CD14-positive monocyte (primary cell): ENCODE results near the gene MYO16. TPM values are rescaled to one million over a fixed set of nuclear protein-coding genes. Genes with fewer than 3 reads are reported as not detected.

Source experiments
- DNase-seq, 3 donors: peaks; one replicate each; pipeline ENCODE4 v3.0.0-alpha.2; 2011 to 2022
- H2AFZ ChIP-seq: 2 replicates; pipeline ENCODE4 v1.6.0; 2012; ENCODE audit warnings: mild to moderate bottlenecking, low read depth, low read length, inconsistent platforms; ENCODE audit not compliant: insufficient read depth, poor library complexity, severe bottlenecking
- H3K27ac ChIP-seq, 2 donors: 1 replicate in 1 of 2; 2 replicates in 1 of 2; pipeline ENCODE4 v1.5.1; 2012 to 2013; ENCODE audit warnings: low read length in 2 of 2, control low read depth in 1 of 2, inconsistent platforms in 1 of 2, low read depth in 1 of 2, mild to moderate bottlenecking in 1 of 2
- H3K27me3 ChIP-seq, 2 donors: one replicate each; pipeline versions ENCODE4 v1.6.0 to v1.6.1; 2011 to 2013; ENCODE audit warnings: low read length in 2 of 2; ENCODE audit not compliant: control insufficient read depth in 2 of 2, insufficient read depth in 2 of 2
- H3K36me3 ChIP-seq, 2 donors: replicated peaks in 1 of 2; 1 replicate in 1 of 2; 2 replicates in 1 of 2; pipeline versions ENCODE4 v1.5.1 to v1.6.1; 2012 to 2013; ENCODE audit warnings: low read length in 2 of 2, control low read depth in 1 of 2, inconsistent platforms in 1 of 2, mild to moderate bottlenecking in 1 of 2; ENCODE audit not compliant: insufficient read depth in 2 of 2, control insufficient read depth in 1 of 2
- H3K4me1 ChIP-seq, 2 donors: 1 replicate in 1 of 2; 2 replicates in 1 of 2; pipeline versions ENCODE4 v1.5.1 to v1.6.1; 2012 to 2013; ENCODE audit warnings: low read length in 2 of 2, control low read depth in 1 of 2, inconsistent platforms in 1 of 2, mild to moderate bottlenecking in 1 of 2, moderate library complexity in 1 of 2; ENCODE audit not compliant: insufficient read depth in 2 of 2, control insufficient read depth in 1 of 2
- H3K4me2 ChIP-seq: replicated peaks from 2 replicates; pipeline ENCODE3; 2012; ENCODE audit warnings: low read length, moderate library complexity, mild to moderate bottlenecking; ENCODE audit not compliant: poor library complexity, severe bottlenecking; ENCODE audit errors: extremely low read depth
- H3K4me3 ChIP-seq, 3 experiments: fragments of 200-600 bp in 1 of 3; sonication (generic) in 1 of 3; replicated peaks in 1 of 3; 1 replicate in 2 of 3; 2 replicates in 1 of 3; pipeline ENCODE4 v1.5.1; 2011 to 2013; ENCODE audit warnings: low read length in 3 of 3, mild to moderate bottlenecking in 3 of 3, control low read depth in 2 of 3, low read depth in 2 of 3, inconsistent platforms in 1 of 3, moderate library complexity in 1 of 3
- H3K79me2 ChIP-seq: 2 replicates; pipeline ENCODE4 v1.6.0; 2012; ENCODE audit warnings: mild to moderate bottlenecking, control low read depth, inconsistent platforms, low read length, moderate library complexity; ENCODE audit not compliant: insufficient read depth
- H3K9ac ChIP-seq: 2 replicates; pipeline ENCODE4 v1.6.0; 2017; ENCODE audit warnings: low read length, mild to moderate bottlenecking; ENCODE audit not compliant: insufficient read depth, poor library complexity, severe bottlenecking
- H3K9me3 ChIP-seq, 2 donors: replicated peaks in 1 of 2; 1 replicate in 1 of 2; 2 replicates in 1 of 2; pipeline versions ENCODE4 v1.5.1 to v1.6.1; 2012 to 2013; ENCODE audit warnings: low read length in 2 of 2, control low read depth in 1 of 2; ENCODE audit not compliant: control insufficient read depth in 1 of 2, insufficient read depth in 1 of 2
- H4K20me1 ChIP-seq: 2 replicates; pipeline ENCODE4 v1.6.0; 2012; ENCODE audit warnings: mild to moderate bottlenecking, low read length, control low read depth, moderate library complexity; ENCODE audit not compliant: insufficient read depth
- H3K27ac Mint-ChIP-seq, 7 donors: one replicate each; pipeline ENCODE4 v1.8.0; 2020; ENCODE audit warnings: mild to moderate bottlenecking in 7 of 7, mixed read lengths in 7 of 7, moderate library complexity in 6 of 7, inconsistent platforms in 2 of 7
- H3K27me3 Mint-ChIP-seq, 3 donors: one replicate each; pipeline ENCODE4 v1.8.0; 2021 to 2022; ENCODE audit warnings: low read depth in 3 of 3, mild to moderate bottlenecking in 3 of 3, mixed read lengths in 3 of 3, moderate library complexity in 3 of 3, inconsistent platforms in 1 of 3
- H3K36me3 Mint-ChIP-seq, 2 donors: one replicate each; pipeline ENCODE4 v1.8.0; 2020; ENCODE audit warnings: mixed read lengths in 2 of 2, inconsistent platforms in 1 of 2, mild to moderate bottlenecking in 1 of 2
- H3K4me1 Mint-ChIP-seq: one replicate; pipeline ENCODE4 v1.8.0; 2020; ENCODE audit warnings: mild to moderate bottlenecking, mixed read lengths
- H3K4me3 Mint-ChIP-seq, 2 donors: one replicate each; pipeline ENCODE4 v1.8.0; 2020; ENCODE audit warnings: mild to moderate bottlenecking in 2 of 2, mixed read lengths in 2 of 2, moderate library complexity in 1 of 2
- H3K9me3 Mint-ChIP-seq, 7 donors: one replicate each; pipeline ENCODE4 v1.8.0; 2020 to 2022; ENCODE audit warnings: mixed read lengths in 7 of 7, mild to moderate bottlenecking in 6 of 7, moderate library complexity in 6 of 7, inconsistent platforms in 2 of 7
- CTCF ChIP-seq: fragments of 200-600 bp; IDR thresholded peaks from one replicate; pipeline ENCODE4 v1.8.0; 2022; ENCODE audit warnings: antibody characterized with exemption, mild to moderate bottlenecking
- WGBS: methylation state at CpG from one replicate; pipeline ENCODE4 v1.1.5; 2013; ENCODE audit warnings: missing lambda C conversion rate; ENCODE audit not compliant: insufficient coverage; 5-methylcytosine and 5-hydroxymethylcytosine counted together
- intact Hi-C, 2 donors: fragments of 100-400 bp; cut with micrococcal nuclease; formaldehyde crosslinking; loops; one replicate each; pipeline versions ENCODE4 v1.15.0 to v1.15.1; 2023
- polyA plus RNA-seq, 3 donors: library from polyadenylated mRNA; depleted of rRNA in 1 of 3; unstranded in 2 of 3; stranded (reverse) in 1 of 3; fragments of 300-500 nt in 2 of 3; fragments of >200 nt in 1 of 3; fragmentation: Illumina TruSeq in 2 of 3; gene quantifications; 1 replicate in 2 of 3; 2 replicates in 1 of 3; pipeline ENCODE4 v1.2.3, GENCODE V29; 2012 to 2021

The MYO16 gene
- polyA plus RNA-seq, 3 donors = not detected

- 67% methylated on average over 4 of the region's 8 CpGs for WGBS
- Mint-ChIP-seq H3K4me1 (peaks cover 7% of the 10 kb centered on the region), H3K27ac (no peak overlapping the region), H3K4me3 (no peak overlapping the region), H3K36me3 (no peaks in the 10 kb centered on the region), H3K27me3 (peaks cover 10 to 14% (median 13%) of the 10 kb centered on the region in 3 donors), H3K9me3 (no peaks in the 10 kb centered on the region)
- H4K20me1 ChIP-seq = no peaks in the 10 kb centered on the region
- no peaks in the 10 kb centered on the region for H3K36me3 ChIP-seq
- intact Hi-C loops = loop anchor here in 1 of 2 donors (10.0 kb wide), 1 partner anchor 961 kb away; no protein-coding TSS in a partner anchor
- H3K79me2 ChIP-seq = no peaks in the 10 kb centered on the region
- H3K4me3 ChIP-seq = no peak overlapping the region
- no peaks in the 10 kb centered on the region for H3K27me3 ChIP-seq
- H3K9ac ChIP-seq = no peak overlapping the region
- H3K27ac ChIP-seq = no peak overlapping the region
- no peaks in the 10 kb centered on the region for H3K9me3 ChIP-seq
- TF ChIP-seq CTCF = no peak
- no peak overlapping the region for H3K4me2 ChIP-seq
- peak overlapping the region; percentile 26 for H2AFZ ChIP-seq
- no peak for DNase-seq
- H3K4me1 ChIP-seq = no peaks in the 10 kb centered on the region
These were observed 524.7 kb downstream of the MYO16 start for GRCh38 chr13:109154146-109154545.

- no peaks in the 10 kb centered on the region for H3K79me2 ChIP-seq
These were observed 525.1 kb downstream of the MYO16 start for GRCh38 chr13:109154546-109154945.

More at GRCh38 chr13:109154546-109154945, 525.1 kb downstream of the MYO16 start:
- H3K27me3 Mint-ChIP-seq = peaks cover 10 to 14% (median 13%) of the 10 kb centered on the region in 3 donors
- WGBS = no CpG with 5 or more reads among the region's 8 CpGs
- H3K9ac ChIP-seq = no peak overlapping the region
- H3K4me3 Mint-ChIP-seq = no peak overlapping the region
- H2AFZ ChIP-seq = peak overlapping the region; percentile 26
- H3K36me3 Mint-ChIP-seq = no peaks in the 10 kb centered on the region
- H3K4me1 Mint-ChIP-seq = peaks cover 7% of the 10 kb centered on the region
- H3K27ac ChIP-seq = no peak overlapping the region
- no peak for TF ChIP-seq CTCF
- H3K27ac Mint-ChIP-seq = no peak overlapping the region
- no peaks in the 10 kb centered on the region for H3K4me1 ChIP-seq
- intact Hi-C loops = loop anchor here in 1 of 2 donors (10.0 kb wide), 1 partner anchor 960 kb away; no protein-coding TSS in a partner anchor
- no peaks in the 10 kb centered on the region for H3K9me3 ChIP-seq
- no peaks in the 10 kb centered on the region for H3K27me3 ChIP-seq
- no peak for DNase-seq
- no peak overlapping the region for H3K4me2 ChIP-seq
- no peaks in the 10 kb centered on the region for H3K9me3 Mint-ChIP-seq
- no peak overlapping the region for H3K4me3 ChIP-seq
- H4K20me1 ChIP-seq = no peaks in the 10 kb centered on the region
- no peaks in the 10 kb centered on the region for H3K36me3 ChIP-seq
